GM12864 (cell line): ENCODE results near the gene TMUB2.
A peak's percentile ranks its signal among the peaks of the same experiment; 100 is the strongest.

Source experiments
- DNase-seq: peaks from one replicate; pipeline ENCODE4 v3.0.0-alpha.2; 2011; ENCODE audit warnings: low read depth
- H3K4me3 ChIP-seq: 2 replicates; pipeline ENCODE4 v1.5.1; 2011; ENCODE audit warnings: mild to moderate bottlenecking, low read depth, low read length, control low read depth
- TF ChIP-seq, protein P1 (sequence below): IDR thresholded peaks from 2 replicates; pipeline ENCODE4 v1.5.1; 2011; ENCODE audit warnings: low read depth, mild to moderate bottlenecking, moderate library complexity, low read length, control low read depth, inconsistent platforms; ENCODE audit errors: missing control alignments

The TMUB2 gene

GRCh38 chr17:44191369-44191768 is 4.6 kb downstream of the TMUB2 start:
- no peak for DNase-seq
- H3K4me3 ChIP-seq: no peak overlapping the region
- TF ChIP-seq, protein P1, sequence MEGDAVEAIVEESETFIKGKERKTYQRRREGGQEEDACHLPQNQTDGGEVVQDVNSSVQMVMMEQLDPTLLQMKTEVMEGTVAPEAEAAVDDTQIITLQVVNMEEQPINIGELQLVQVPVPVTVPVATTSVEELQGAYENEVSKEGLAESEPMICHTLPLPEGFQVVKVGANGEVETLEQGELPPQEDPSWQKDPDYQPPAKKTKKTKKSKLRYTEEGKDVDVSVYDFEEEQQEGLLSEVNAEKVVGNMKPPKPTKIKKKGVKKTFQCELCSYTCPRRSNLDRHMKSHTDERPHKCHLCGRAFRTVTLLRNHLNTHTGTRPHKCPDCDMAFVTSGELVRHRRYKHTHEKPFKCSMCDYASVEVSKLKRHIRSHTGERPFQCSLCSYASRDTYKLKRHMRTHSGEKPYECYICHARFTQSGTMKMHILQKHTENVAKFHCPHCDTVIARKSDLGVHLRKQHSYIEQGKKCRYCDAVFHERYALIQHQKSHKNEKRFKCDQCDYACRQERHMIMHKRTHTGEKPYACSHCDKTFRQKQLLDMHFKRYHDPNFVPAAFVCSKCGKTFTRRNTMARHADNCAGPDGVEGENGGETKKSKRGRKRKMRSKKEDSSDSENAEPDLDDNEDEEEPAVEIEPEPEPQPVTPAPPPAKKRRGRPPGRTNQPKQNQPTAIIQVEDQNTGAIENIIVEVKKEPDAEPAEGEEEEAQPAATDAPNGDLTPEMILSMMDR: no peak

DNA sequence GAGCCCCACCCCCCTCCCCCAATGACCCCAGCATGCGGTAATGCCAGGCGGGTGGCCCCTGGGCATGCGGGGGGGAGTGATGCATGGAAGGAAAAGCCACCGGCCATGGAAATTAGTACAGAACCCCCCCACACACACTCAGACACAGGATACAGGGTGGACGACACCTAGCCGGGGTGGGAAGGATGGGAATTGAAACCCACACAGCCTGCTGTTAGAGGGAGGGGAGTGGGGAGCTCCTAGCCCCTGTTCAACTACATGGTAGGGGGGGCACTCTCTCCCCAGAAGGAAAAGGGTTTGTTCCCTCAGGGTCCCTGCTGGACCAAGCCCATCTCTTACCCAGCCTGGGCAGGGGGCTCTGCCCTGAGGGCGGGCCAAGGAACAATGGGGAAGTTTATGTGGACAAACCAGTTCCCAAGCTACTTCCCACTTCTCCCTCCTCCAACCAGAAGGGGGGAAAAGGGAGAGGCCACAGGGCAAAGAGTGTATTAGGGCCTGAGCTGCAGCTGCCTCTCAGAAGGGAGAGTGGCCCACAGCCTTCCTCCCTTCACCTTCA is 5.2 kb downstream of the TMUB2 start:
- no peak overlapping the region for H3K4me3 ChIP-seq
- no peak for DNase-seq
- TF ChIP-seq, protein P1: no peak

- TF ChIP-seq, protein P1: no peak
- no peak overlapping the region for H3K4me3 ChIP-seq
- DNase-seq: no peak
Observed at GRCh38 chr17:44192750-44193149, 6.0 kb downstream of the TMUB2 start.

DNA sequence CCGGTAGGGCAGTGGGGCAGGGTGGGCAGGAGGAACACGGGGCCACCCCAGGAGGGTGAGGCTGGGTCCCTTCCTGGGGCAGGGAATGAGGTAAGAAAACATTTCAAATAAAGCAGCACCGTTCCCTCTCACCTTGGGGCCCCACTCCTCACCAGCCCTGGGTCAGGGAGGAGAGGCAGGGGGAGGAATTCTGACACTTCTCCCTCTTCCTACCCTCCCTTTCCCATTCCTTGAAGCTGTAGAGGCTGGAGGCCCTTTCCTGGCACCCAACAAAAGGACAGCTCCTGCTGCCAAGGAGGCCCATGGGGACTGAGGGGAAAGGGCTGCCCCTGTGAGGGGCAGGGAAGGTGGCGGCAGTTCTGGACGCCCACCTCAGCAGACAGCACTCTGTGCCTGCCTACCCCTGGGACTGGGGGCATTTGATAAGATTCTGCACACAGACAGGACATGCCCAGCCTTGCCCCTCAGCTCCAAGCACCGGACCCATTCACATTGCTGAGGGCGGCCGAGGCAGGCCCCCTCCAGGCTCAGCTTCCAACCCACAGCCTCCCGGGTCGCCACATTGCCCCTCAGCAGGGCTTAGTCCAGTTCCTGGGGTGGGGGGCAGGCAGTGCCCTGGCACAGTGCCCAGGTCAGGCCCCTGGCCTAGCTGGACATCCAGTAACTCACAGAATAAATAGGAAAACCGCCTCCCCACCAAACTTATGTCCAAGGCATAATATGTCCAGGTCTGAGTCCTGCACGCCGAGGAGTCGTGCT is 6.7 kb downstream of the TMUB2 start:
- no peak overlapping the region for H3K4me3 ChIP-seq
- DNase-seq: no peak
- TF ChIP-seq, protein P1: no peak

GRCh38 chr17:44197107-44197506 is 10.3 kb downstream of the TMUB2 start:
- TF ChIP-seq, protein P1: no peak
- DNase-seq: no peak
- no peak overlapping the region for H3K4me3 ChIP-seq

- peak; percentile 55 for DNase-seq
- TF ChIP-seq, protein P1: no peak
- H3K4me3 ChIP-seq: peak overlapping the region; percentile 71
Observed at GRCh38 chr17:44197980-44198720, 11.4 kb downstream of the TMUB2 start.
